HG03520 (cell line): Measurements from ENCODE around the gene DHX30.
"Not testable (repeated sequence)": the region's sequence is repeated elsewhere in the genome, so short reads cannot be mapped to it uniquely, and the experiment has no call there.

Experiments
- ATAC-seq: cut with Tn5 transposase; IDR thresholded peaks from one replicate; pipeline ENCODE4 v1.9.1; 2021; ENCODE audit warnings: mild to moderate bottlenecking, moderate library complexity; ENCODE audit not compliant: unreplicated experiment

The DHX30 gene

DNA sequence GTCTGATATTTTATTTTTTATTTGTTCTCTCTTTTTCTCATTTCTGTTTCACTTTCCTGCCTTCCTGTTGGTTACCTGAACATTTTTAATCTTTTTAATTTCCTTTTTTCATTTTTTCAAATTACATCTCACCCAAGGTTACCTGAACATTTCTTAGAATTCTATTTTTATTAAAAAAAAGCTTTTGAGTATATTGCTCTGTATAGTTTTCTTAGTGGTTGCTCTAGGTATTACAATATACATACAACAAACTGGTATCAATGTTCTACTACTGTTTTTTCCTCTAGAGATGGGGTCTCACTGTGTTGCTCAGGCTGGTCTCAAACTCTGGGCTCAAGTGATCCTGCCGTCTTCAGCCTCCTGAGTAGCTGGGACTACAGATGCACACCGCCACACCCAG, 79.4 kb downstream of the DHX30 start:
- ATAC-seq, result no peak

DNA sequence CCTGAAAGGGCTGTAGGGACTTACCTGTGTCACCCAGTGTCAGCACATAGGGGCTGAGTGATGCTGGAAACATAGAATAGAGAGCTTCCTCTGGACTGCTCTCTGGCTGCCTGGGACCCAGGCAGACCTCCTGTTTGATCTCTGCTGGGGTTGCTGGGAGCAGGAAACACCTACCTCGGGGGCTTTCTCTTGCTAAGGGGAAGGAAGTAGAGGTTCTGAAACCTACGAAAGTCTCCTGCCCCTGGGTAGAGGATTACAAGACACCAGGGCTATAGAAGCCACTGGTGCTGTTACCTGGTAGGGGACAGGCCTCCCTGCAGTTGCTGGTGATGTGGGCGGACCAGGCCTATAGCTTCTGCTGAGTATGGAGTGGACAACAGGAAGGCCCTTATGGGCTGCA, 81.7 kb downstream of the DHX30 start:
- ATAC-seq, result no peak

DNA sequence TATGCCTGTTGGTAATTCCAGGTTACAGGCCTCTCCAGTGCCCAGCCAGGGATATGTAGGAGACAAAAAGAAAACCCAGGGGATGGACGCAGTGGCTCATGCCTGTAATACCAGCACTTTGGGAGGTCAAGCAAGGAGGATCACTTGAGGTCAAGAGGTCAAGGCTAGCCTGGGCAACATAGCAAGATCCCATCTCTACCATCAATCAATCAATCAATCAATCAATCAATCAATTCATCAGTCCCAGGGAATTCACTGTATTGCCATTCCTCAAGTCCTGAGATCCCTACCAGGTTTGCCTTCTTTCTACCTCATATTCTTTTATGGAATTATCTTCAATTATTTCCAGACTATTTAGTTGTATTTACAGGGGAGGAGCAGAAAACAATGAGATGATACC, 82.2 kb downstream of the DHX30 start:
- no peak for ATAC-seq

DNA sequence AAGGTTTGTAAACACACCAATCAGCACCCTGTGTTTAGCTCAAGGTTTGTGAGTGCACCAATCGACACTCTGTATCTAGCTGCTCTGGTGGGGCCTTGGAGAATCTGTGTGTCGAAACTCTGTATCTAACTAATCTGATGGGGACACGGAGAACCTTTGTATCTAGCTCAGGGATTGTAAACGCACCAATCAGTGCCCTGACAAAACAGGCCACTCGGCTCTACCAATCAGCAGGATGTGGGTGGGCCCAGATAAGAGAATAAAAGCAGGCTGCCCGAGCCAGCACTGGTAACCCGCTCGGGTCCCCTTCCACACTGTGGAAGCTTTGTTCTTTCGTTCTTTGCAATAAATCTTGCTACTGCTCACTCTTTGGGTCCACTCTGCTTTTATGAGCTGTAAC, 85.1 kb downstream of the DHX30 start:
- ATAC-seq, result not testable (repeated sequence)

DNA sequence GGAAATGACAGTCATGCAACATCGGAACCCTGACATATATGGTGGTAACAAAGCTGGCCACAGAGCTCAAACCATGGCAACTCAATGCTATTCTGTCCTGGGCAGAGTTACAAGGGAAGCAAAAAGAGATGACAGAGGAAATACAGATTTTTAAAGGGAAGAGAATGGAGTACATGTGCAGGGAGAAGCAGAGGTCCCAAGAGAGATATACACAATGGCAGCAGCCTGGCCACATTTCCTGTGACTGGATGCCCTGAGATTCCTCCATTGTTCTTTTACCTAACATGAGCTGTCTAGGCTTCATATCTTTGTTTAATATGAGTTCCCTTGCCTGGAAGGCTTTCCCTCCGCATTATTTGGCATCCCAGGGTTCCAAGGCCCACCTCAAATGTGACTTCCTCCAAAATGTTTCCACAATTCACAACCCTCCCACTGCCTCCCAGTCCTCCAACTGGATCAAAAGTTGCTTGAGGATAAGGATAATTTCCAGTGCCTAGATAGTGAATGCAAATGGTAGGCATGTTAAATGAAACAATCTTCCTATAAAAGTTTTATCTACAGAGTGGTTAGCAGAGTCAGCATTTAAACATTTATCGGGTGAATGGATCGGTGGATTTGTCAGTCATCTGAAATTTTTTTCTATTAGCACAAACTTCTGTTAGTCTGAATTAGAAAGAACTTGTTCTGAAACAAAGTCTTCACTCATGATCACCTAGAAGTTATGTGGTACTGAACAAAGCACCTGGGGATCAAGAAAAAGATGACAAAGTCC, 86.2 kb downstream of the DHX30 start:
- no peak for ATAC-seq

DNA sequence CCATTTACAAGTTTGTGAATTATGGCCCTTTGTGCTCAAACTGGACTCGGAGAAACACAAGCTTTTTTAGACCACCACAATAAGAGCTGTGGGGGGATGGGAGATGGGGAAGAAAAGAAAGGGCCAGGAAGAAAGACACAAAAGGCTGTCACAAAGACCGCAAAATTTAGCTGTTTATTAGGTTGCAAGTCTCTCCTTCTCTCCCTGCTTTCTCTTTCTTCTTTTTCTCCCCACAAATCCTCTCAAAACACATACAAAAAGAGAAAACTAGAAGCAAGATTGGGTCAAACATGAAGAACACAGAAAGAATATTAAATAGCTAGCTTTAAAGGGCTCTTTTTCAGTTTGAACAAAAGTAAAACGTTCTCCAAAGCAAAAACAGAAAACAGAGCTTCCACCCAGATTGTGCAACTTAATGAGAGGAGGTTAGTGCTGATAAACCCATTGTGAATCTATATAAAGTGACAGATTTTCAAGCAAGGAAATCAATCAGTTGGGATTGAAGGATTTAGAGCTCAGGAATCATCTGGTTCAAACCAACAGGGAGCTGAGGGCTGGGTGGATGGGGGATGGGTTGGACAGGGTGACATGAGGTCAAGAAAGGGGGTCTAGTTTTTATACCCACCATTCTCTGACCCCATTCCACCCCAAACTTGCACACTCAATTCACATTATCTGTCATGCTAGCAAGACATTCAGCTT, 87.3 kb downstream of the DHX30 start:
- no peak for ATAC-seq

DNA sequence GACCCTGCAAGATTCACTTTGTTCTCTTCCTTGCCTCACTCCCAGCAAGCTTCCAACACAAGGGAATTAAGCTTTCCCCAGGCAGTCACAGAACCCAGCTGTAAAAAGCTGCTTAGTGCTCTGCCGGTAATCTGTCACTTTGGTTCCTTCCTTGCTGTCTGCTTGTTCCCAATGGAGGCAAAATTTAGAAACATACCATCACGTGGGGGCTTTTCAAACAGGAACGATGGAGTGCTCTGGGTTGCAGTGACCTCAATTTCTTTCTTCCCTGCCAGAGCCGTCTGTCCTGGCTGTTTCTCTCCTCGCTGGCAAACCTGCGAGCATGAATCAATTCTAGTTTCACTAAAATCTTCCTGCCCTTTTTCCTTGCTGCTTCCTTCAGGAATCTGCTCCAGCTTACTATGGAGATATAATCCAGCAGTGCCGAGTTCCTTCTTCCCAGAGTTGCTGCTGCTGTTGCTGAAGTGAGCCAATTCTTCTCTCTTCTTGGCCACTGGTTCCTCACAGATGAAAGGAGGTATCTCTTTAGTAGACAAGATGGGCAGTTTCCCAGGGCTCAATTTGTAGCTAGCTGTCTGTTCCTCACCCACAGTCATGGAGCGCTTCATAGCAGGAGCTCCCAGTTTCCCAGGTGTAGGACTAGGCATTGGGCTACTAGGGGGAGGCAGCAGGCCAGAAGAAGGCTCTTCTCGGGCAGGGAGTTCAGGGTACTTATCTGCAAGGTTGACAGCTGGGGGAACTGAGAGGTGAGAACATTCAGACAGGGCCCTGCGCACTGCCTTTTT, 88.1 kb downstream of the DHX30 start:
- ATAC-seq, result no peak

DNA sequence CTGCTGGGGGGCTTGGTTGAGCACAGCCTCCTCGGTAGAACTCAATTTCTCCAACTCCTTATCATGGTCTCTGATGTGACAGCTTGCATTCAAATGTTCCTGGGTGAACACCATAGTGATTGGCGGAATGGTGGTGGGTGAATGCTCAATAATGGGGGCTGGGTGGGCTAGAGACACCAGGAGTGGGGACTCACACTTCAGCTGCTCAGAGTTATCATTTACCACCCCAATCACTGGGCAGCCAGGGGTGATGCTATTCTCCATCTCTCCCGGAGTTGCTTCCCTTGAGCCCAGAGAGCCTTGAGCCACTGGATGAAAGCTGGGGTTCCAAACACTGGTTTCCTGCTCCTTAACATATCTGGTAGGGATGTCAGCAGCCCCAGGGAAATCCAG, 88.7 kb downstream of the DHX30 start:
- no peak for ATAC-seq

DNA sequence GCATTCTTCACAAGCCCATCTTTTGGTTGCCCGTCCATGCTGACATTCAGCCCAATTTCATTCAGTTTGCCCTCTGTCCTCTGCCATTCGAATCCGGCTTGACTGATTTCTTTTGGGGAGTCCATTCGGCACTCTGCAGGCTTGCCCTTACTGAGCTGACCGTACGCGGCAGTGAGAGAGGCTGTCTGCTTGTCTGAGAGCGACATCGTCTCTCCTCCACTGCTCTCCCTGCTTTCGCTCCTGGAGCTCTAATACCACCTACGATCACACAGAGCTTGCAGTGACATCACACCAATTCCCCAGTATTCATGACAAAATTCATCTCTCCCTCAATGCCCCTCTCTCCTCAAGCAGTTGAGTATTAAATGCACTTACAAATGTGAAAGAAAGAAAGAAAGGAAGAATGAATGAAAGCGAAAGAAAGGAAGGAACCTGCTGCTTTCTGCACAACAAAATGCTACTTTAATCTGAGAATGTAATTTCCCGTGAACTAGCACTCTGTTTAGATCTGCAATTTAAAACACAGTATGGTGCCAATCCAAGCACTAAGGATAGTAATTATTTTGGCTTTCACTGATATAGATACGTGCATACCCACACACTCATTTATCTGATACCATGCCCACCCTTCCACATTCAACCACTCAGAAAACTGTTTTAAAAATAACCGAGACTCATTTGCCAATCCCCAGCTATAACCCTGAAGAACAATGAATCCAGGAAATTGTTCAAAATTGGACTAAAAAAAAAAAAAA, 89.5 kb downstream of the DHX30 start:
- no peak for ATAC-seq

DNA sequence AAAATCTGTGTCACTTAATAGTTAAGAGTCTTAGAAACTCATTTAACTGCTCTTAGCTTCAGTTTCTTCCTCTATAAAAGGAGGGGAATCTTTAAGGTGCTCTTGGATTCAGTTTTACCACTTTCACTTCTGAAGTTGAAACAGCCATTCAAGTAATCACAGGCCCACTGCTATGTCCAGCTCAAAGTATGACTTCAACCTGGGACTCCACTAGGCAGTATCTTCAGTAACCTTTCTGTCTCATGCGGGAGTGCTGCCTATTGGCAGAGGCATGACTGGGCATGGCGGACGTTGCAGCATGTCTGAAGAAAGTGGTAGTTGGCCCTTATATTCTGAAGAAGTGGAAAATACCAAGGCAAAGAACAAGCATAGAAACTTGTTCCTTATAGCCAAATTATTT, 92.3 kb downstream of the DHX30 start:
- ATAC-seq, result no peak

DNA sequence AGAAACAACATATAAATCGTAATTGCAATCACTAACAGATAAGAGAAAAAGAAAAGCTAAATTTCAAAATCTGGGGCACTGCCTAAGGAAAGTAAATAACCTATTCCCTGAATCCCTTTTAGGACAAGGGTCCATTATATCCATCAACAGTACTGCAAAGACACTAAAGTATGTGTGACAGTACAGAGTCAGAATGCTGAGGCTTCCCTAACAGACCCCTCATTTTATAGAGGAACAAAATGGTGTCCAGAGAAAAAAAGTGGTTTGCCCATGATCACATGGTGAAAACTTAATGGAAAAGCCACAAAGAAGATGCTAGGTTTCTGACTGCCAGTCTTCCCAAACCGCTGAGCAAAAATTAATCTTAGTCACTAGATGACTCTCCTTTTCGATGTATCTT, 93.8 kb downstream of the DHX30 start:
- ATAC-seq, result no peak

DNA sequence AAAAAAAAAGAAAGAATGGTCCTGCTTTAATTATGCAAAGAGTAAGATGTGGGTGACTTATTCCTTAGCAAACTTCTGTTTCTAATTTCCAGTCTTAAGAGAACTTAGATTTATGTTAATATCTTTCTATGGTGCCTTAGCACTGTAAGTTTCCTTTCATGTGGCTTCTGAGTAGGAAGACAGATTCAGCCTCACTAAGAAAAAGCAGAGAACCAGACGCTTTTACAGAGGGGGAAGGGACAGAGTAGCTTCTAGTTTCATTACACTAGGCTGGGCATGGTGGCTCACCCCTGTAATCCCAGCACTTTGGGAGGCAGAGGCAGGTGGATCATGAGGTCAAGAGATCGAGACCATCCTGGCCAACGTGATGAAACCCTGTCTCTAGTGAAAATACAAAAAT, 95.0 kb downstream of the DHX30 start:
- no peak for ATAC-seq

DNA sequence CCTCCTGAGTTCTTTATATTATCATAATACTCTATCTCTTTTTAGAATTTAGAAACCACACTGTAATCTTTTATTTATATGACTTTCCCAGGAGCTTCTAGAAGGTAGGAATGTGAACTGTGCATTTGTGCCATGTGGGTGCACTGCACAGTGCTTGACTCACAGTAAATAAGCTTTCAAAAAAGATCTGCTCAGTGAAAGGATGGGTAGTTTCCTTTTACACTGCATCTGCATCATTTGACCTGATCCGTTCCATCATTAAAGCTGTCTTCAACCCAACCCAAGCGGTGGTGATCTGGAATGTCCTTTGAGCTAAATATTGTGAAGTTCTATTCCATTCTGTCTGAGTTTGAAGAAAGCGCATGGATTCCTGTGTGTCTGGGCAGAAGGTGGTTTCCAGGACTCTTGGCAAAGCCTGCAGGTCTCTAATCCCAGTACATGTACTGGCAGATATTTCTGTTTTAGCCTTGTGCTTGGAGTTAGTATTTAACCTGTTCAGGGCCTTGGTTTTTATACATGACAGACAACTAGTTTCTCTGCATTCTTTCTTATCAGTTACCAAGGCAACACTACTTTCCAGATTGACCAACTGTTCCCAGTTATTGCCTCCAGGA, 96.7 kb downstream of the DHX30 start:
- no peak for ATAC-seq
